GM21737 (cell line): ENCODE results near the gene MMAB.

Experiments used
- ATAC-seq: cut with Tn5 transposase; IDR thresholded peaks from one replicate; pipeline ENCODE4 v1.9.1; 2021; ENCODE audit warnings: mild to moderate bottlenecking, moderate library complexity; ENCODE audit not compliant: unreplicated experiment

MMAB gene

GRCh38 chr12:109586385-109587296, 13.3 kb upstream of the MMAB start:
- ATAC-seq = no peak

DNA sequence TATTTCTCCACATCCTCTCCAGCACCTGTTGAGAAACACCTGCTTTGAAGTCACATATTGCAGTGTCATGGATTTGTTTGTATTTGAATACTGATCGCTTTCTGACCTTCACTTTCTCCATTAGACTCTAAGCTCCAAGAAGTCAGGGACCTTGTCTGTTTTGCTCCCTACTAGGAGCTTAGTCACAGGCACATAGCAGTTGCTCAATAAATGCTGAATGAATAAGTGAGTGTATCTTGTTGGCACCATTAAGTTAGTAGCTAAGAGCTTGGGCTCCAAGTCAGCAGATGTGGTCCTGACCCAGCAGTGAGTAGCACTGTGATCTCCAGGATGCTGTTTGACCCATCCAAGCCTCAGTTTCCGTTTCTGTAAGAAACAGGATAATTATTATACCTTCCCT, 10.4 kb upstream of the MMAB start:
- no peak for ATAC-seq

DNA sequence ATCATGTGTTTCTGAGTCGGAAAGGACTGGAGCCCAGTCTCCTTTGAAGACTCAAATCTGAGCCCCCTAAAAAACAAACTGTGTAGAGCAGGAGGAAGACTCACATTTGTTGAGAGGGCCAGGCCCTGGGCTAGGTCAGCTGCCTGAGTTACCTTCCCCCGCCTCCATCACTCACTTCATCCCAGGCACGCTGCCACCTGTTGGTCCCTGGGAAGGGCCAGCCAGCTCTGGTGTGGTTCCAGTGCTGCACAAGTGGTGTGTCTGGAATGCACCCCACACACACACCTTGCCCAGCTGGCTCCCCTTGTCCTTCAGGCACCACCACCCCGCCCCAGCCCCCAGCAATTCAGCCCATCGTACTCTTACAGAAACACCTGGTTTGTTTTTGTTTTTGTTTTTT, 9.3 kb upstream of the MMAB start:
- ATAC-seq = no peak

DNA sequence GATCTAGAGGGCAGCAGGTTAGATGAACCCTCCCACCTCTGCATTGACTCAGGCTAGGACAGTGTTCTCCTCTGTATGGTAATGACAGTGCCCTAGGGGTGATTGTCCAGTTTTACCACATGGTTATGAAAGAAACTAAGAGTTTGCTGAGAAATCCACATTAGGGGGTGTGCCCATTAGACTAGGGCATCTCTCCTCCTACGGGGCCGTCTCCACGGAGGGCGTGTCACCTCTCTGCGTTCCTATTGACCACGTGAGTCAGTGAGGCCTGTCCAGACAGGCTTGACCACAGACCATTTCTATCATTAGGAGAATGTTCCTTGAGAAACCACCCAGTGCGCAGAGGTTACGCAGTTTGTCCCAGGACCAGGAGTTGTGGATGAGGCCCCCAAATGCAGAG, 8.6 kb upstream of the MMAB start:
- no peak for ATAC-seq

- ATAC-seq = no peak
Measured at GRCh38 chr12:109581334-109581691, 8.0 kb upstream of the MMAB start.

- ATAC-seq = no peak
Measured at GRCh38 chr12:109580684-109581333, 7.5 kb upstream of the MMAB start.

GRCh38 chr12:109580272-109580671, 7.0 kb upstream of the MMAB start:
- no peak for ATAC-seq

GRCh38 chr12:109579639-109580038, 6.3 kb upstream of the MMAB start:
- ATAC-seq = no peak

- no peak for ATAC-seq
Measured at GRCh38 chr12:109578330-109578927, 5.1 kb upstream of the MMAB start.

DNA sequence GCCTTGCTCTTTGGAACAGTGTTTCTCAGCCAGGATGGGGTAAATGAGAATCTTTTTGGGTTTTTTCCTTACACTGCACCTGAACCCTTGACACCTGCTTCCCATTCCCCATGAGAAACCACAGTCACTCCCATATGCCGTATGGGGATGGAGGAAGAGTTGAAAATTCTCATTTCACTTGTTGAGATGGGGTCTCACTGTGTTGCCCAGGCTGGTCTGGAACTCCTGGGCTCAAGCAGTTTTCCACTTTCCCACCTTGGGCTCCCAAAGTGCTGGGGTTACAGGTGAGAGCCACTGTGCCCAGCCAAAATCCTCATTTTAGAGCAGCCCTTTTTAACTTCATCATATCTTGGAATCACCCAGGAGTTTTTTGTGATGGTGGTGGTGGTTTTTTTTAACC, 4.0 kb upstream of the MMAB start:
- no peak for ATAC-seq

DNA sequence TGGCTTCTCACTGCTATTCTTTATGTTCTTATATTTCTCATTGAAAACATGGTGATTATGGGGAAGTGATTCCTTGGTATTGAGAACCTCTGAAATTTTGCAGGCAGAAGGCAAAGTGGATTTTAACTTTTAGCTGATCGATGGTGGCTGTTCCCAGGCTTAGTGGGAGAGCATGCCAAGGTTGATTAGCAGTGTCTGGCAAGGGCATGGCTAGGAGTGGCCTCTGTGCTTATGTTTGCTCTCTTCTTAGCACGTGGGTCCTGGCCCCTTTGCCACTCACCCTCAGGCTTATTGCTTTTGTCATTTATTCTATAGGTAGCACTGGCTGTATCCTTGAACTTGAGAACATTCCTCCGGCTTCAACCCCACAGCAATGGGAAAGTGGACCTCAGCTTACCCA, 2.4 kb upstream of the MMAB start:
- no peak for ATAC-seq

DNA sequence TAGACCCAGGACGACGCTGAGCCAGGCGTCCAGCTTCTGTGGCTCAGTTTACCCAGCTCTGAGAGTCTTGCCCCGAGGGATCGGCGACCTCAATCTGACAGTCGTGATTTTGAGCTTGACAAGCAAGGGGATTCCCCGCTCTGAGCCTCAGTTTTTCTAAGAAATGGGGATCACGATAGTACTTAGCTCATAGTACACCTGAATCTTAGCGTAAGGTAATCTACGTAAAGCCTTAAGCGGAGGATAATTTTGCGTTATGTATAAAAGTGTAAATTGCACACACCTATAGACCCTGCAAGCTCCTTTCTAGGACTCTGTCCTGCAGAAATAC, 575 bp upstream of the MMAB start:
- no peak for ATAC-seq

DNA sequence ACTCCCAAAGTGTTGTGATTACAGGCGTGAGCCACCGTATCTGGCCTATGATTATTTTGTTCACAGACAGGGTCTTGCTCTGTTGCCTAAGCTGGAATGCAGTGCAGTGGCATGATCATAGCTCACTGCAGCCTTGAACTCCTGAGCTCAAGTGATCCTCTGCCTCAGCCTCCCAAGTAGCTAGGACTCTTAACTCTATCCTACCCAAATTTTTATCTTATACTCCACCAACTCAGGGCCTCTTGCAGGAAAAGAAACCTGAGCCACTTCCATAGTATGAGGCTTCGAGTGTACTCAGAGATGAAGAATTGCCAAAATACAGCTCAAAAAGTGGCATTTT, 828 bp downstream of the MMAB start:
- ATAC-seq = no peak

- no peak for ATAC-seq
Measured at GRCh38 chr12:109571773-109572505, 1.4 kb downstream of the MMAB start.

DNA sequence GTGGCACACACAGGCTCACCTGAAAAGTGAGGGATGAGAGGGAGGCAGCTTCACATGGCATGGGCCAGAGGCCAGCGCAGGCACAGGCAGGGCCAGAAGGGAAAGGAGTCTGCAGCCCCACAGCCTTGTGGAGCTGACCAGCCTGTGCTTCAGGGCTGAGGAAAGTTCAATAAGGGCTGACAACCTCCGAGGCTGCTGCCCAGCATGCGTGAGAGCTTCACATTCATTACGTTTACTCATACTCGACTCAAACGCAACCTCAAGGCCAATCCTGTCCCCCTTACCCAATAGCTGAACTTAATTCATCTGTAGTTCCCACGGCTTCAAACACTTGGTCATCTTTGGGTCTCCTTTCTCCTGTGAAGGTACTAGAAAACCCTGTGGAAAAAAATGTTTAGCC, 4.8 kb downstream of the MMAB start:
- no peak for ATAC-seq

GRCh38 chr12:109567967-109568366, 5.3 kb downstream of the MMAB start:
- no peak for ATAC-seq

- no peak for ATAC-seq
Measured at GRCh38 chr12:109567296-109567695, 6.0 kb downstream of the MMAB start.

- no peak for ATAC-seq
Measured at GRCh38 chr12:109566424-109566823, 6.9 kb downstream of the MMAB start.

DNA sequence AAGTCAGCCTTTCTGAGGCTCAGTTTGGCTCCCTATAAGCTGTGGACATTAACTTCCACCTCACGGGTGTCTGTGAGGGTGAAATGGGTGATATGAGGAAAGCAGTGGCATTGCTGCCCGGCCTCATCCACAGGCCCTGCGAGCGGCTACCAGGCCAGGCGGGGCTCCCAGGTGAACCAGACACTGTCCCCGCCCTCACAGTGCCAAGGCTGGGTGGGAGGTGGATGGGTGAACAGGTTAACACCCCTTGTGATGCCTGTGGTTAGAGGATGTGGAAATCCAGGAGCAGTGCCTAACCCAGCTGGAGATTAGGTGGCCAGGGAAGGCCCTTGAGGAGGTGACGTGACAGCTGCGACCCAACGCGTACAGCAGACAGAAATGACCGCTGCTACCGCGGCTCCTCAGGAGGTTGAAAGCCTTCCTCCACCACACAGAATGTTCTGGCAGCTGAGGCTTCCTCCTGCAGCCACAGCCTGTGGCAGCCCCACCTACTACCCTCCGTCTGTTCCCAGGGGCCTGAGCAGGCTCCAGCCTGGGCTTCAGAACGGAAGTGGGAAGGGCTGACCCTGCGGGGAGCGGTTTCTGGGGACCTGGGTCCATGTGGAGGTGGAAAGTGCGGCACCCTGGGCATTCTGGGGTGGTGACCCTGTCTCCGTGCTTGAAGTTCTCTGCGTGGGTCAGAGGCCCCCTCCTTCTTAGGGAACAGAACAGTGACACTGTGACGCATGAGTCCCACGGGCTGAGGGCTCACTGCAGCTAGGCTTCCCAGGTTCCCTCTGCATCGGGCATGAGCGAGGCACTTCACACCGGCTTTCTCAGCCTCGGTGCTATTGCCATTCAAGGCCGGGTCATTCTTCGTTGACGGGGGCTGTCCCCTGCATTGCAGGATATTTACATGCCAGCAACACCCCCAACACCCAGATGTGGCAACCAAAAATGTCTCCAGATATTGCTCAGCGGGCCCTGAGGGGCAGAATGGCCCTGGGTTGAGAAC, 9.7 kb downstream of the MMAB start:
- no peak for ATAC-seq

GRCh38 chr12:109562871-109563270, 10.4 kb downstream of the MMAB start:
- no peak for ATAC-seq

DNA sequence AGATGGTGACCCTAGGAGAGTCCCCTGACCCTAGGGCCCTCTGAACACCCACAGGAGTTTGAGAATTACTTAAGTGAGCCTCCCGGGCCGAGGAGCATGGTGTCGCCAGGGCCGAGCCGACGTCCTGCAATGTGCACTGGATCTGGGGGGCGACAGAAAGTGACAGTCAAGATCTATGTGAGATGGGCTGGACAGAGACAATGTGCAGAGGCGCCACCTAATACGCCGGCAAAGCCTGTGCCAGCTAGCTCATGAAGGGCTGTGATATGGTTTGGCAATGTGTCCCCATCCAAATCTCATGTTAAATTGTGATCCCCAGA, 11.6 kb downstream of the MMAB start:
- no peak for ATAC-seq
